GM19035 (cell line): Measurements from ENCODE around the gene ARFGAP1.

ENCODE experiments used
- ATAC-seq: cut with Tn5 transposase; IDR thresholded peaks from one replicate; pipeline ENCODE4 v1.9.1; 2021; ENCODE audit not compliant: unreplicated experiment

The ARFGAP1 gene

DNA sequence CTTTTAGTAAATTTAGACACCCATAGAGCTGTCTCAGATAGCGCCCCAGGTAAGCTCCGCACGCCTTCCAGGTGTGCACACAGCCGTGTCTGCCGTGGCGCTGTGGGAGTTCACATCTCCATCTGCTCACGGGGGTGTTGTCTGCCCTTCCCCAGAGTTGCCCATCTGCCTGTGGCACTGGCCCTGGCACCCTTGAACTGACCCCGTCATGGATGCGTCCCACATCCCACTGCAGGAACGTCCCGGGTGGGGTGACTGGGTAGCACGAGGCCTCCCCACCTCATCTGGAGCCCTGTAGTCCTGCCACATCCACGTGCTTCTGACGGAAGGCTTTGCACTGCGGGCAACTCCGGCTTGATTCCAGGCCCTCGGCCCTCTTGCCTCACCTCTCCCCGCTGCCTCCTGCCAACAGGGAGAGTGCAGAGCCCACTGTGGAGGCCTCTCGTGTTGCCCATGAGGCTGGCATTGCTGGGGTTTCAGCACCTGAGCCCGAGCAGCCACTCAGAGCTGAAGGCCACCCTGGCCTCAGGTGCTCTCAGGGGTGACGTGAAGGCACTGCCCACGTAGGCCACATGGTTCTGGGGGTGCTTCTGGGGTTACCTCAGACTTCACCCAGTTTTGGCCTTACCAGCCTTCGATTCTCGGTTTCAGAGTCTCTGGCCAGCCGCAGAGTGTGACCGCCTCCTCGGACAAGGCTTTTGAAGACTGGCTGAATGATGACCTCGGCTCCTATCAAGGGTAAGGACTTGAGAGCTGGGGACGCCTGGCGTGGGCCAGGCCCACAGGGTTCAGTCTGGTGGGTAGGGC is 5.1 kb downstream of the ARFGAP1 start:
- no peak for ATAC-seq

GRCh38 chr20:63278661-63279060 is 6.0 kb downstream of the ARFGAP1 start:
- ATAC-seq: no peak

DNA sequence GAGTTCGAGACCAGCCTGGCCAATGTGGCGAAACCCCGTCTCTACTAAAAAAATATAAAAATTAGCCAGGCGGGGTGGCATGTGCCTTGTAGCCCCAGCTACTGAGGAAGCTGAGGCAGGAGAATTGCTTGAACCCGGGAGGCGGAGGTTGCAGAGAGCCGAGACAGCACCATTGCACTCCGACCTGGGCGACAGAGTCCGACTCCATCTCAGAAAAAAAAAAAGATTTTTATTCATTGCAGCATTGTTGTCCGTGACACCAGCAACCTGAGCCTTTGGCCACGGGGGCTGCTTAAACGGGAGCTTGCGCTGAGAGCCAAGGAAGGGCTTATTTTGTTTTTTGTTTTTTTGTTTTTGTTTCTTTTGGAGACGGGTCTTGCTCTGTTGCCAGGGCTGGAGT is 7.3 kb downstream of the ARFGAP1 start:
- ATAC-seq: no peak

DNA sequence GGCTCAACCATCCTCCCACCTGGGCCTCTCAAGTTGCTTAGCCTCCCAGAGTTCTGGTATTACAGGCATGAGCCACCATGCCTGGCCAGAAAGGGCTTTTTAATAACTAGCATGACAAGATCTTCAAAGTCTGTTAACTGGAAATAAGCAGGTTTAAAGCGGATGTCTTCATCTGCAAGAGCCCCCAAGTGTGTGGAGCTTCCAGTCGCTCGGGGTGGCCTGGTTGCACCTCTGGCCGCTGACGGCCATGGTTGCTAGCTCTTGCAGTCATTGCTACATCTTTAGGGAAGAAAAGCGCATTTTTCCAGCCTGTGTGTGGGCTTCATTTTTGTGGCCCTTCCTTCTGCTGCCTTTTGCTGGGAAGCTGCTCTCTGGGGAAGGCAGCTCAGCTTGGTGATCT is 7.8 kb downstream of the ARFGAP1 start:
- ATAC-seq: no peak

DNA sequence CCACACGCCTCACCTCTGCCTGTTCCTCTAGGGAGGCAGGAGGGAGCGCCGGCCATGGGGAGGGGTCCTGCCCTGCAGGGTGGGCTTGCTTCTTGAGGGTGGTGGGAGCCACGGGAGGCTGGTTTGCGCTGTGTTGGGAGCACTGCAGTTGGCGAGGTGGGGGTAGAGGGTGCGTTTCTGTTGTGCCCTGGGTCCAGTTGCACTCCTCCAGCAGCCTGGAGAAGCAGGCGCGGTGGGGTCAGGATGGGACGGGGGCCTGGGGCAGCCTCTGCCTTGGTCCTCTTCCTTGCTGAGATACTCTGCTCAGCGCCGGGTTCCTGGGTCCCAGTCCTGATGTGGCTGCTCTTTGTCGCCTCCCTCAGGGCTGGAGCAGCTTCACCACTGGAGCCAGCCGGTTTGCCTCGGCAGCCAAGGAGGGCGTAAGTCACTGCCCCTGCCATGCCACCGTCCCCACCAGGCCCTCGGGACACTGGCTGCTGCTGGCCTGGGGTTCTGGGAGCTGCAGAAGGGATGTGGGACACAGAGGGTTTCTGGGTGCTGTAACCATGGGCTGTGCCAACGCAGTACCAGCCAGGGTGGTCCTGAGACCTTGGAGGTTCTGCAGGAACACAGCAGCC is 8.4 kb downstream of the ARFGAP1 start:
- ATAC-seq: no peak

DNA sequence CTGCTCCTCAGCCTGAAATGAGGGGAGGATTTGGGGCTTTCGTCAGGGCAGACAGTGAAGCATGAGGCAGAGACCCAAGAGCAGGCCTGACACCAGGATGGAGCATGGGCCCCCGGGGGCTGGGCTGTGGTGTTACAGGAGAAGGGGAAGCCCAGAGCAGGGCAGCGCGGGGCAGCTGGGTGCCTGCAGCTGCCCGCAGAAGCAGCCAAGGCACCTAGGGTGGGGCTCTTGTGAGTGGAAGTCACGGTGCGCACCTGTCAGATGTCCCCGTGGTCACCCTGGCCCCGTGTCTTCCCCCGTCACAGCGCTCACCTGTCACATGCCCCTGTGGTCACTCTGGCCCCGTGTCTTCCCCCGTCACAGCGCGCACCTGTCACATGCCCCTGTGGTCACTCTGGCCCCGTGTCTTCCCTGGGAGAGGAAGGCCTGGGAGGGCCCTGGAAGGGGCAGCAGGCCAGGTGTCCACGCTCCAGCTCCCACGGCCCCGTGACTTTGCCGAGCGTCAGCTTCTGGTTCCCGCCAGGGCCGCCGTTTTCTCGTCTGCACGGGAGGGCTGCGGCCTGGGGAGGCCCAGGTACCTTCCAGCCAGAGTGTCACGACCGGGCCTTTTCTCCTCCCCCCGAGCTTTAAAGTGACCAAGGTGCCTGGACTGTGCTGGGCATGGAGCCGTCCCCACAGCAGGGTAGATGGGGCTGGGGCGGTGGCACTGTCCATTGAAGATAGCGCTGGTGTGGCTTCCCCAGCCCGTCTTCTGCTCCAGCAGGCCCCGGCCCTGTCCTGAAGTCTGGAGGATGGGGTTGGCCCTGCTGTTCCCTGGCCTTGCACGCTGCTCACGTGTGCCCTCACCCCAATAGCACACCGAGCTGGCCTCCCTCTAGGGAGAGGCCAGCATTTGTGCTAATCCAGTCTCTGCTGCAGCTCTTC is 9.4 kb downstream of the ARFGAP1 start:
- no peak for ATAC-seq

- no peak for ATAC-seq
Observed at GRCh38 chr20:63282946-63283345, 10.3 kb downstream of the ARFGAP1 start.

GRCh38 chr20:63283397-63284082 is 10.9 kb downstream of the ARFGAP1 start:
- ATAC-seq: no peak

GRCh38 chr20:63284083-63284440 is 11.4 kb downstream of the ARFGAP1 start:
- ATAC-seq: no peak

- no peak for ATAC-seq
Observed at GRCh38 chr20:63284544-63284949, 11.9 kb downstream of the ARFGAP1 start.

- no peak for ATAC-seq
Observed at GRCh38 chr20:63284981-63285524, 12.4 kb downstream of the ARFGAP1 start.

DNA sequence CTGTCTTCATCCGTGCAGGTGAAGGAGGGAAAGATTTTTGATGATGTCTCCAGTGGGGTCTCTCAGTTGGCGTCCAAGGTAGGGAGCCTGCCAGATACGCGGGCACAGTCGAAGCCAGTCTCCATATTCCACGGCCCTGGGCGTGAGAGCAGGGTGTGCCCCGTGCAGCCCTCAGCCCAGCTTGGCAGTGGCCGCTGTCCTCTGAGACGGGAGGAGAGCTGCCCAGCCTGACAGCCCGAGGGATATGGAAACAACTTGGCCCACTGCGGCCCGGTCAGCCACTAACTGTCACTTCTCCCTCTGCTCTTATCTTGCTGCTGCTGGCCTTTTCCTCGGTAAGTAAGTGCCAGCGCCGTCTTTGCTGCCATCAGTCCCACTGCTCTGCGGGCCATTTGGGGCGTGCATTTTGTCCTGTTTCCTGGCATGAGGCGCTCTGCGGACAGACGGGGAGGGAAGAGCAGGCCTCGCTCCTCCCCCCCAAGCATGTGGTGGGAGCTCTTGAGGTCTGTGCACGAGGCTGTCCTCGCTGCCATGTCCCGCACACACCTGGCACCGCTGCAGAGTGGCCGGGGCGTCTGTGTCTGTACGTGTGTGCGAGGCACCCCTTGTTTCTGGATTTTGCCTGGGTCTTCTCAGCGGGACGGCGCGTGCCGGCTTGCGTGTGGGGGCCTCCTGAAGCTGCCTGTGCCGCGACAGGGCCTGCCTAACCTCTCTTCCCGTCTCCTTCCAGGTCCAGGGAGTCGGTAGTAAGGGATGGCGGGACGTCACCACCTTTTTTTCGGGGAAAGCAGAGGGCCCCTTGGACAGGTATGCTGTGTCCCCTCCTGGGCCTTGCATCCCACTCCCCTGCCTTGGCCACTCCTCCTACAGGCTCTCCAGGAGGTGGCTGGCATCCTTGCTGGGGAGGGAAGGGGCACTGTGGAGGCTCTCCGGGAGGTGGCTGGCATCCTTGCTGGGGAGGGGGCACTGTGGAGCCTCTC is 13.3 kb downstream of the ARFGAP1 start:
- no peak for ATAC-seq

DNA sequence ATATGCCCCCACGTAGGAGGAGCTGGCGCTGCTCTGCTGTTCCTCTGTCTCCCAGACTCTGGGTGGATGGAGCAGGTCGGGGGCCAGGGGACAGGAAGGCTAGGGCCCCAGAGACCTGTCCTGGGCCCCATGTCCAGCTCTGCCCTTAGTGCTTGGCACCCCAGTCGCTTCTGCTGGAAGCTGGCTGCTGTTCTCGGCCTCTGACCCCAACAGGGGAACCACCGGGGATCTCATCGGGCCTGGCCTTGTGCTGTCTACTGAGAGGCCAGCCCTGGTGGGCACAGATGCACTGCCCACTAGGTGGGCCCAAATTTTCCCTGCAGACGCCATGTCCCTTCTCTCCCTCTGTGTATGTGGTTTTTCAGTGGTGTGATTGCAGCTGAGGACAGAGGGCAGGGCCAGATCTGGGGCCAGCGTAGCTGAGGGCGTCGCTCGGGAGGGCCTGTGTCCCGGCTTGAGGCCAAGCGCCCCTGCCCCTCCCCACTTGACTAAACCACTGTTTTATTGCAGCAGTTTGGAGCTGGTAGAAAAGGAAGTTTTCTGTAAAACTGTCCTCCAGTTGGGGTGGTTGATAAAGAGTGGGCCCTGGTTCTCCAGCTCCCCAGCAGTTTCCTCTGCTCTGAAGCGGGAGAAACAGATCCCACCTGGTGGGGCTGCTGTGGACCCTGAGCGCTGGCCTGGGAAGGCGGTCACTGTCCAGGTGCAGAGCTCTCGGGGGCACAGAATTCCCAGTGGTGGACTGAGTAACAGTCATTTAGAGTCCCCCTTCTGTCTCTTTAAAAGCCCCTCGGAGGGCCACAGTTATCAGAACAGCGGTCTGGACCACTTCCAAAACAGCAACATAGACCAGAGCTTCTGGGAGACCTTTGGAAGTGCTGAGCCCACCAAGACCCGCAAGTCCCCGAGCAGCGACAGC is 14.4 kb downstream of the ARFGAP1 start:
- no peak for ATAC-seq

- no peak for ATAC-seq
Observed at GRCh38 chr20:63287697-63288580, 15.3 kb downstream of the ARFGAP1 start.

DNA sequence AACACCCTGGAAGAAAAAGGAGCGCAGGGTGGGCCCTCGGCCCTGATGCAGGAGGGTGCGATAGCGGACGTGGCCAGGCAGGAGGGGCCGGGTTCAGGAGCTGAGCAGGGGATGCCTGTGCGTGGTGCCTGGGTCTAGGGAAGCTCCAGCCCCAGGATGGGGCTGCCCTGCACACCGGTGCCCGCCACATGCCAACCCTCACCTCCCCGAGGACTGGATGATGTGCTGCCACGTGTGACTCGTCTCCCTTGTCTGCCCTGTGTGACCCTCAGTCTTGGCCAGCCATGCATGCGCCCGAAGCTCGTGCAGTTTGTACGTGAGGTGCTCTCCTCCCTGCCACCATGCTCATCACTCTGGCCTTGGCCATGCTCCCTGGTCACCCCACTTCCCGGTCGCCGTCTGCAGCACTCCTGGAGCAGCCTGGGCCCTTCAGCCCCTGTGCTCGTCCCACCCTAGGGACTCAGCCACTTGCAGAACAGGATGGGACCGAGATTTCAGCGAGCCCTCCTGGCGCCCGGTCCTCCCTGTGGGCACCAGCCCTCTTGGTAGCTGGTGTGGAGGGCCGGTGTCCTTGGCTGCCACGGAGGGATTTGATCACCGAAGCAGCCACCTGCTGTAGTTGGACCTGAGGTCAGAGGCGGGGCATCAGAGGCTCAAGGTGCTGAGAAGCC is 16.1 kb downstream of the ARFGAP1 start:
- no peak for ATAC-seq

DNA sequence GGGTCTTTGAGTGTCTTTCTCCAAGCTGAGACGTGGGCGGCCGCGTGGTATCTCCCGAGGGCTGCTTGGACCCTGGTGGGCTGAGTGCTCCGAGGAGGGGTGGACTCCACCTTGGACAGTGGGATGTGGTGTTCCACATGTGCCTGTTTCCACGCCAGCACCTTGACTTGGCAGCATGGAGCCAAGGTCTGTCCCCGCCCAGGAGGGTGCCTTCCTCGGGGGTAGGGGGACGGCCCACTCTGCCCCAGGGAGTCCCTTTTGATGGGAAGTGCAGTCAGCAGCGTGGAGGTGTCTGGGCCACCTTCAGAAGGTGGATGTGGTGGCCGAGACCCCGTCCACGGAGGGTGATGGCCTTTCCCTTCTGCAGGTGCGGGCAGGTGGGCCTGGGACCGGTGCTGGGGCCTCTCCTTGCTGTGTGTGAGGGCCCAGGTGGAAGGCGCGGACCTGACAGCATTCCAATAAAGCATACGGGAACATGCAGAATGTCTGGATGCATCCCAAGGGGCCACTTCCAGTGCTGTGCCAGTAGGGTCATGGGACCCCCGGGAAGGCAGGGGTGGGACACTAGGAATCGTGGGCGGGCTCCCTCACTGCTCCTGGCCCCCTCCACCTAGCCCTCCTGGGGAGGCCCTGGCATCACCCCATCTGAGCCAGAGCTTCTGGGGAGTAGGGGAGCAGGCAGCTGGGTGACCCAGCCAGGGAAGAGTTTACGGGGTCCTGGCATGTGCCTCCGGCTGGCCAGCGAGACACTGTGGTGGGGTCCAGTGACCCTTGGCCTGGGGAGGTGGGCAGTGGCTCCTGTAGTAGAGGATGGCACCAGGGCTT is 16.9 kb downstream of the ARFGAP1 start:
- ATAC-seq: no peak
